ENCODE data around the gene DSE. TPM values are rescaled to one million over a fixed set of nuclear protein-coding genes. Genes with fewer than 3 reads are reported as not detected.
"Not testable (repeated sequence)": the region's sequence is repeated elsewhere in the genome, so short reads cannot be mapped to it uniquely, and the experiment has no call there.

The DSE gene
- total and polyA plus RNA-seq, 2 donors (not counting 1 experiment from before 2014, with no cell fraction given), result 8.3 to 8.6 TPM

- no peak for DNase-seq
- Histone ChIP-seq H3K27ac (ENCODE audit: low read length in 2 of 2) (no peak overlapping the region), H3K79me2 (ENCODE audit: control insufficient read depth, insufficient read depth, low read length) (no peaks in the 10 kb centered on the region), H3K27me3 (replicated peaks in 1 of 4; ENCODE audit: control extremely low read depth in 1 of 4, control insufficient read depth in 3 of 4, insufficient read depth in 4 of 4, low read length in 3 of 4) (no peaks in the 10 kb centered on the region), H4K20me1 (ENCODE audit: control insufficient read depth, insufficient read depth, low read length, poor library complexity, severe bottlenecking) (no peaks in the 10 kb centered on the region), H3K4me3 (ENCODE audit: control extremely low read depth in 1 of 5, extremely low read depth in 1 of 5, insufficient read depth in 1 of 5, low read depth in 2 of 5, low read length in 4 of 5) (no peak overlapping the region), H3K4me2 (replicated peaks; ENCODE audit: low read depth, low read length, poor library complexity, severe bottlenecking) (no peak overlapping the region), H3K9ac (ENCODE audit: low read length) (no peak overlapping the region), H3K4me1 (ENCODE audit: control insufficient read depth in 2 of 2, insufficient read depth in 2 of 2, low read length in 2 of 2) (no peaks in the 10 kb centered on the region), H3K36me3 (replicated peaks in 1 of 2; ENCODE audit: control extremely low read depth in 1 of 2, control insufficient read depth in 1 of 2, extremely low read depth in 1 of 2, insufficient read depth in 2 of 2, low read length in 1 of 2) (no peaks in the 10 kb centered on the region), H2AFZ (ENCODE audit: insufficient read depth, low read depth, low read length, poor library complexity, severe bottlenecking) (no peak overlapping the region), H3K9me3 (ENCODE audit: control extremely low read depth in 1 of 3, control insufficient read depth in 2 of 3, insufficient read depth in 1 of 3, low read length in 2 of 3) (no peaks in the 10 kb centered on the region)
- intact Hi-C loops (cut with micrococcal nuclease), result no loop called here
- TF ChIP-seq CTCF (IDR thresholded peaks at IDR 0.05) (no peak), EZH2 (IDR thresholded peaks at IDR 0.05; ENCODE audit: borderline replicate concordance, insufficient read depth, low read depth, low read length, poor library complexity, severe bottlenecking) (no peak)
- H3K27me3 Mint-ChIP-seq, result no peaks in the 10 kb centered on the region
- WGBS (ENCODE audit: insufficient coverage), result 80% methylated on average over 1 of the region's 1 CpG
- H3K4me3 Mint-ChIP-seq, result no peak overlapping the region
- H3K9me3 Mint-ChIP-seq (ENCODE audit: insufficient read depth), result no peaks in the 10 kb centered on the region
- ChIA-PET CTCF (interaction anchor here (1.9 kb wide), 1 partner anchor 36 kb away, joined by 4 read pairs; no protein-coding TSS in a partner anchor), POLR2A (no interaction called here)
- no peaks in the 10 kb centered on the region for H3K4me1 Mint-ChIP-seq
- no peak overlapping the region for H3K27ac Mint-ChIP-seq
- ATAC-seq (ENCODE audit: low read depth), result no peak
Measured at GRCh38 chr6:116323863-116324262, 46.9 kb upstream of the DSE start.

DNA sequence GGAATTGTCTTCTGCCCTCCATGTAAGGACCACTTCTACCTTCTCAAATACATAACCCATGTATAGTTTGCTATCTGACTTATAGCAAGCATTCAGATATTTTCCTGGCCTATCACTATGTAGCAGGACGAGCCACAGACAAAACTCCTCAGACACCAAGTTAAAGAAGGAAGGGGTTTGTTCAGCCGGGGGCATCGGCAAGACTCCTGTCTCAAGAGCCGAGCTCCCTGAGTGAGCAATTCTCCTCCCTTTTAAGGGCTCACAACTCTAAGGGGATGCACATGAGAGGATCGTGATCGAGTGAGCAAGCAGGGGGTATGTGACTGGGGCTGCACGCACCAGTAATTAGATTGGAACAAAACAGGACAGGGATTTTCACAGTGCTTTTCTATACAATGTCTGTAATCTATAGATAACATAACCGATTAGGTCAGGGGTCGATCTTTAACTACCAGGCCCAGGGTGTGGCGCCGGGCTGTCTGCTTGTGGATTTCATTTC, 45.1 kb upstream of the DSE start:
- H3K4me3 Mint-ChIP-seq; H3K27ac ChIP-seq (ENCODE audit: low read length in 2 of 2); H3K4me1 Mint-ChIP-seq; intact Hi-C loops (cut with micrococcal nuclease); DNase-seq; H3K9ac ChIP-seq (ENCODE audit: low read length); ATAC-seq (ENCODE audit: low read depth); H3K79me2 ChIP-seq (ENCODE audit: control insufficient read depth, insufficient read depth, low read length); POLR2A ChIA-PET; H3K27me3 Mint-ChIP-seq; H4K20me1 ChIP-seq (ENCODE audit: control insufficient read depth, insufficient read depth, low read length, poor library complexity, severe bottlenecking); H3K9me3 ChIP-seq (ENCODE audit: control extremely low read depth in 1 of 3, control insufficient read depth in 2 of 3, insufficient read depth in 1 of 3, low read length in 2 of 3); H3K27ac Mint-ChIP-seq; H3K9me3 Mint-ChIP-seq (ENCODE audit: insufficient read depth); H2AFZ ChIP-seq (ENCODE audit: insufficient read depth, low read depth, low read length, poor library complexity, severe bottlenecking); H3K36me3 ChIP-seq (replicated peaks in 1 of 2; ENCODE audit: control extremely low read depth in 1 of 2, control insufficient read depth in 1 of 2, extremely low read depth in 1 of 2, insufficient read depth in 2 of 2, low read length in 1 of 2); H3K27me3 ChIP-seq (replicated peaks in 1 of 4; ENCODE audit: control extremely low read depth in 1 of 4, control insufficient read depth in 3 of 4, insufficient read depth in 4 of 4, low read length in 3 of 4); H3K4me2 ChIP-seq (replicated peaks; ENCODE audit: low read depth, low read length, poor library complexity, severe bottlenecking); H3K4me3 ChIP-seq (ENCODE audit: control extremely low read depth in 1 of 5, extremely low read depth in 1 of 5, insufficient read depth in 1 of 5, low read depth in 2 of 5, low read length in 4 of 5); H3K4me1 ChIP-seq (ENCODE audit: control insufficient read depth in 2 of 2, insufficient read depth in 2 of 2, low read length in 2 of 2): not testable (repeated sequence)
- WGBS (ENCODE audit: insufficient coverage), result no CpG with 5 or more reads among the region's 11 CpGs
- CTCF ChIA-PET, result interaction anchor here (1.0 to 1.4 kb wide), 2 partner anchors 74 to 119 kb away, joined by 3 read pairs; no protein-coding TSS in a partner anchor
